Activated CD4-positive, alpha-beta T cell treated with anti-CD3 and anti-CD28 coated beads, Interleukin-2, amount 50 U/mL, for 4 hours (primary cell): ENCODE measurements around the gene MBD1.
"Not testable (repeated sequence)": the region's sequence is repeated elsewhere in the genome, so short reads cannot be mapped to it uniquely, and the experiment has no call there.

Experiments used
- DNase-seq, 2 experiments: peaks; one replicate each; pipeline ENCODE4 v3.0.0-alpha.2; 2020

The MBD1 gene

GRCh38 chr18:50268022-50268747 is 13.1 kb downstream of the MBD1 start:
- DNase-seq: peak; percentile 67 to 69

DNA sequence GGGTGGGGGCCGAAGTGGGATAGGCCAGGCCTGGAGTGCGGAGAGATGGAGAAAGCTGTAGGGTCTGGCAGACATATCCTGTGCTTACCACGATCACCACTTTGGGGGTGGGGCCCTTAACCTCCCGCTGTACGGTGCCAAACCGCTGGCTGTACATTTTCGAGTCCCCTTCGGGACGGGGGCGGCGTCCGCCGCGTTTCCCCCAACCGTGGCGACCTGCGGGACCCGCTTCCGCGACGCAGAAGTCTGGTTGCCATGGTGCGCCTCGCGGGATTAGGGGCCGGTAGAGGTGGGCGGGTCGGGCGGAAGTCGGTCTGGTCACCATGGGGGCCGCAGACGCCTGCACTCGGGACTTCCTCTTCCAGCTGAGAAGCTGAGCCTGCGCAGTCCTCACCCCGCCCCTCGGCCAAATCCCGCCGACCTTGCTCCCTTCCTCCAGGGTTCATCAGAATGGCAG is 15.0 kb downstream of the MBD1 start, which contains the start of gene CFAP53:
Gene CFAP53, minus strand, starts transcription at position 248 of the 457 bp plus-strand sequence. Its CDS starts 91 bp downstream, at position 157.
- peak; percentile 65 to 66 for DNase-seq

DNA sequence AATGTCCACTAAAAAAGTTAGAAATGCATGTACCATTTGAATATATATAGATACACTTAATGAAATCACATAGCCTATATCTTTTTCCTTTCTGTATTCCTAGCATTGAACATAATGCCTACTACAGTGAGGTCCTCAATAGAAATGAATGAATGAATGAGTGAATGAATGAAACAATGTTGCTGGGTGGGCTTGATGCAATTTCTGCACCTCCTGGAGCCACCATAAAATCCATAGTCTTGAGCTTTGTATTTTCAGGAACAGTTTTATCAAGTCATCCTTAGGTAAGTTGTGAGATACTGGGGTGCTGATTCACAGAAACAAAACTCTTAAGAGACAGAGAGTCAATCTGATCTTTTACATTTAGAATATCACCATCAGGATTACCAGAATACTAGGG is 18.3 kb downstream of the MBD1 start:
- no peak for DNase-seq

- DNase-seq: no peak
Observed at GRCh38 chr18:50250935-50251334, 30.4 kb downstream of the MBD1 start.

GRCh38 chr18:50249576-50249975 is 31.7 kb downstream of the MBD1 start:
- DNase-seq: no peak

- DNase-seq: no peak
Observed at GRCh38 chr18:50247561-50247960, 33.8 kb downstream of the MBD1 start.

- DNase-seq: not testable (repeated sequence)
Observed at GRCh38 chr18:50241768-50242167, 39.6 kb downstream of the MBD1 start.

DNA sequence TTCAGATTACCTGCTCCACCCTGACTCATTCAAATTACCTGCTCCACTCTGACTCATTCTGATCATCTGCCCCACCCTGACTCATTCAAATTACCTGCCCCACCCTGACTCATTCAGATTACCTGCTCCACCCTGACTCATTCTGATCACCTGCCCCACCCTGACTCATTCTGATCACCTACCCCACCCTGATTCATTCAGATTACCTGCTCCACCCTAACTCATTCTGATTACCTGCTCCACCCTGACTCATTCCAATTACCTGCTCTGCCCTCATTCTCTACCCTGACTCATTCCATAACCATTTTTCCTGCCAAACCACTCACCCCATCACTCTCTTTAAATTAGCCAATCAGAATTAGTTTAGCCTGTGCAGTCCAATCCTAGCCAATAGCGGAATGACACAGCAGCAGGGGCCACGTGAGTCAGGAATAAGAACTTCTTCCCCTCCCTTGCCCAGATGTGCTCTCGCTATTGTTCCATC is 41.2 kb downstream of the MBD1 start:
- no peak for DNase-seq

DNA sequence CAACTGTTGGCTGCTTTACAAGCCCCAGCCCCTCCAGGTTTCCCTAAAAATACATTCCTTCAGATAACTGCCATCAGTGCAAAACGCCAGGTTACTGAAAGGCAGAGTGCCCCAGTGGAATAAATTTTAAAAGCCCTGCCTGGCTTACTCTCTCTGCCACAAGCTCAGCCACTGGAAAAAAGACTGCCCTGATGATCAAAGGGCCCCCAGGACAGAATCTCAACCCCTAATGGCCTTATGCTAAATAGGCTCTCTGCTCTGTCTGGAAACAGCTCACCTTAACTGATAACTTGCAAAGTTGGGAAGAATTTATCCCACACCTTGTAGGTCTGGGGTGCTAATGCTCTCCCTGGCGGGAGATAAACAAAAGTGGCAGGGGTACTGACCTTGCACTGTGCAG is 48.9 kb downstream of the MBD1 start:
- no peak for DNase-seq

DNA sequence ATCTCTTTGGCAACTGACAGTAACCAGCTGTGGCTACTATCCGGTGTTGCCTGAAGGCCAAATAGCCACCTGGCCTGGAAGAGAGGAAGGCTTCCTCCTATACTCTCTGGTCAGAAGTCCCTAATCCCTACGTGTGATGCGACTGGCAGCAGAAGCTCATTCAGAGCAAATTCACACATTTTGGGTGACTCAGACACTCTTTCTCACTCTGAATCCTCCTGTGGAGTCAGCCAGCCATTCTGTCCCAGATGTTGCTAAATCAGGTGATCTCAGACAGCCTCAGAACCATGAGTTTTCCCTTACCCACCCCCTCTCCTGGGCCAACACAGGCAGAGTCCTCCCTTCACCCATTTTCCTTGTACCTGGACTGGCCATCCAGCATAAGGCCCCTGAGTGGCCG is 49.7 kb downstream of the MBD1 start:
- DNase-seq: no peak

DNA sequence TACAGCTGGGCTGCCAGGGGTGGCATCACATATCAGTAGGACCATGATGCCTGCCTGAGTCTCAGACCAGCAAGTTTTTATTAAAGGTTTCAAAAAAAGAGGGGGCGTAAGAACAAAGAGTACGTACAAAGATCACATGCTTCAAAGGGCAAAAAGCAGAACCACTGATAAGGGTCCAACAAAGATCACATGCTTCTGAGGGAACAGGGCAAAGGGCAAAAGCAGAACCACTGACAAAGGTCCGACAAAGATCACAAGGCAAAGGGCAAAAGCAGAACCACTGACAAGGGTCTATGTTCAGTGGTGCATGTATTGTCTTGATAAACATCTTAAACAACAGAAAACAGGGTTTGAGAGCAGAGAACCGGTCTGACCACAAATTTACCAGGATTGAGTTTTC is 61.1 kb downstream of the MBD1 start:
- not testable (repeated sequence) for DNase-seq
